DND-41 (cell line): ENCODE data around the gene TBC1D8.

Experiments
- EZH2 ChIP-seq: IDR thresholded peaks from 3 replicates; pipeline ENCODE4 v1.6.1; 2012; ENCODE audit warnings: borderline replicate concordance, low read depth, mild to moderate bottlenecking, moderate library complexity, low read length, inconsistent platforms; ENCODE audit not compliant: severe bottlenecking
- TF ChIP-seq, protein P1 (sequence below): IDR thresholded peaks from 2 replicates; pipeline ENCODE4 v1.5.1; 2012; ENCODE audit warnings: borderline replicate concordance, low read length, moderate library complexity, mild to moderate bottlenecking; ENCODE audit not compliant: poor library complexity, severe bottlenecking; ENCODE audit errors: extremely low read depth

- no peak for TF ChIP-seq EZH2
- TF ChIP-seq, protein P1, sequence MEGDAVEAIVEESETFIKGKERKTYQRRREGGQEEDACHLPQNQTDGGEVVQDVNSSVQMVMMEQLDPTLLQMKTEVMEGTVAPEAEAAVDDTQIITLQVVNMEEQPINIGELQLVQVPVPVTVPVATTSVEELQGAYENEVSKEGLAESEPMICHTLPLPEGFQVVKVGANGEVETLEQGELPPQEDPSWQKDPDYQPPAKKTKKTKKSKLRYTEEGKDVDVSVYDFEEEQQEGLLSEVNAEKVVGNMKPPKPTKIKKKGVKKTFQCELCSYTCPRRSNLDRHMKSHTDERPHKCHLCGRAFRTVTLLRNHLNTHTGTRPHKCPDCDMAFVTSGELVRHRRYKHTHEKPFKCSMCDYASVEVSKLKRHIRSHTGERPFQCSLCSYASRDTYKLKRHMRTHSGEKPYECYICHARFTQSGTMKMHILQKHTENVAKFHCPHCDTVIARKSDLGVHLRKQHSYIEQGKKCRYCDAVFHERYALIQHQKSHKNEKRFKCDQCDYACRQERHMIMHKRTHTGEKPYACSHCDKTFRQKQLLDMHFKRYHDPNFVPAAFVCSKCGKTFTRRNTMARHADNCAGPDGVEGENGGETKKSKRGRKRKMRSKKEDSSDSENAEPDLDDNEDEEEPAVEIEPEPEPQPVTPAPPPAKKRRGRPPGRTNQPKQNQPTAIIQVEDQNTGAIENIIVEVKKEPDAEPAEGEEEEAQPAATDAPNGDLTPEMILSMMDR, result no peak
Observed at GRCh38 chr2:100962366-100963025, 188.7 kb downstream of the TBC1D8 start.
